GM21528 (cell line): ENCODE results near the gene FPR2.
"Not testable (repeated sequence)": the region's sequence is repeated elsewhere in the genome, so short reads cannot be mapped to it uniquely, and the experiment has no call there.

Experiments used
- ATAC-seq: cut with Tn5 transposase; IDR thresholded peaks from one replicate; pipeline ENCODE4 v1.9.1; 2021; ENCODE audit warnings: mild to moderate bottlenecking, moderate library complexity; ENCODE audit not compliant: unreplicated experiment, low FRiP score

FPR2 gene

GRCh38 chr19:51760697-51761356 lies at the start of gene FPR2:
FPR2 (plus strand) TSS chr19:51761180; CDS start chr19:51768659, 7,479 bp downstream.
- ATAC-seq = no peak

GRCh38 chr19:51711702-51712101 lies 49.3 kb upstream of the FPR2 start:
- ATAC-seq = no peak

- ATAC-seq = no peak
Observed at GRCh38 chr19:51712461-51713081, 48.4 kb upstream of the FPR2 start.

GRCh38 chr19:51713319-51714285 lies 47.4 kb upstream of the FPR2 start:
- ATAC-seq = no peak

- ATAC-seq = no peak
Observed at GRCh38 chr19:51714848-51715247, 46.1 kb upstream of the FPR2 start.

- no peak for ATAC-seq
Observed at GRCh38 chr19:51715850-51716249, 45.1 kb upstream of the FPR2 start.

GRCh38 chr19:51716925-51717324 lies 44.1 kb upstream of the FPR2 start:
- ATAC-seq = no peak

GRCh38 chr19:51719251-51719988 lies 41.6 kb upstream of the FPR2 start:
- ATAC-seq = no peak

- ATAC-seq = no peak
Observed at GRCh38 chr19:51721905-51722304, 39.1 kb upstream of the FPR2 start.

GRCh38 chr19:51722492-51722891 lies 38.5 kb upstream of the FPR2 start:
- ATAC-seq = no peak

GRCh38 chr19:51724543-51724942 lies 36.4 kb upstream of the FPR2 start:
- no peak for ATAC-seq

GRCh38 chr19:51726049-51726448 lies 34.9 kb upstream of the FPR2 start:
- ATAC-seq = no peak

- no peak for ATAC-seq
Observed at GRCh38 chr19:51727349-51727880, 33.6 kb upstream of the FPR2 start.

- ATAC-seq = no peak
Observed at GRCh38 chr19:51729781-51730180, 31.2 kb upstream of the FPR2 start.

GRCh38 chr19:51733742-51734522 lies 27.0 kb upstream of the FPR2 start:
- no peak for ATAC-seq

GRCh38 chr19:51735759-51736449 lies 25.1 kb upstream of the FPR2 start:
- ATAC-seq = no peak

GRCh38 chr19:51737389-51737788 lies 23.6 kb upstream of the FPR2 start:
- no peak for ATAC-seq

GRCh38 chr19:51737924-51738323 lies 23.1 kb upstream of the FPR2 start:
- no peak for ATAC-seq

- not testable (repeated sequence) for ATAC-seq
Observed at GRCh38 chr19:51738523-51738922, 22.5 kb upstream of the FPR2 start.
